CD14-positive monocyte (primary cell): ENCODE results near the gene IGLL1. TPM values are rescaled to one million over a fixed set of nuclear protein-coding genes. Genes with fewer than 3 reads are reported as not detected.
"Not testable (repeated sequence)": the region's sequence is repeated elsewhere in the genome, so short reads cannot be mapped to it uniquely, and the experiment has no call there.

Experiments used
- DNase-seq, 3 donors: peaks; one replicate each; pipeline ENCODE4 v3.0.0-alpha.2; 2011 to 2022
- H2AFZ ChIP-seq: 2 replicates; pipeline ENCODE4 v1.6.0; 2012; ENCODE audit warnings: mild to moderate bottlenecking, low read depth, low read length, inconsistent platforms; ENCODE audit not compliant: insufficient read depth, poor library complexity, severe bottlenecking
- H3K27ac ChIP-seq, 2 donors: 1 replicate in 1 of 2; 2 replicates in 1 of 2; pipeline ENCODE4 v1.5.1; 2012 to 2013; ENCODE audit warnings: low read length in 2 of 2, control low read depth in 1 of 2, inconsistent platforms in 1 of 2, low read depth in 1 of 2, mild to moderate bottlenecking in 1 of 2
- H3K27me3 ChIP-seq, 2 donors: one replicate each; pipeline versions ENCODE4 v1.6.0 to v1.6.1; 2011 to 2013; ENCODE audit warnings: low read length in 2 of 2; ENCODE audit not compliant: control insufficient read depth in 2 of 2, insufficient read depth in 2 of 2
- H3K36me3 ChIP-seq, 2 donors: replicated peaks in 1 of 2; 1 replicate in 1 of 2; 2 replicates in 1 of 2; pipeline versions ENCODE4 v1.5.1 to v1.6.1; 2012 to 2013; ENCODE audit warnings: low read length in 2 of 2, control low read depth in 1 of 2, inconsistent platforms in 1 of 2, mild to moderate bottlenecking in 1 of 2; ENCODE audit not compliant: insufficient read depth in 2 of 2, control insufficient read depth in 1 of 2
- H3K4me1 ChIP-seq, 2 donors: 1 replicate in 1 of 2; 2 replicates in 1 of 2; pipeline versions ENCODE4 v1.5.1 to v1.6.1; 2012 to 2013; ENCODE audit warnings: low read length in 2 of 2, control low read depth in 1 of 2, inconsistent platforms in 1 of 2, mild to moderate bottlenecking in 1 of 2, moderate library complexity in 1 of 2; ENCODE audit not compliant: insufficient read depth in 2 of 2, control insufficient read depth in 1 of 2
- H3K4me2 ChIP-seq: replicated peaks from 2 replicates; pipeline ENCODE3; 2012; ENCODE audit warnings: low read length, moderate library complexity, mild to moderate bottlenecking; ENCODE audit not compliant: poor library complexity, severe bottlenecking; ENCODE audit errors: extremely low read depth
- H3K4me3 ChIP-seq, 3 experiments: fragments of 200-600 bp in 1 of 3; sonication (generic) in 1 of 3; replicated peaks in 1 of 3; 1 replicate in 2 of 3; 2 replicates in 1 of 3; pipeline ENCODE4 v1.5.1; 2011 to 2013; ENCODE audit warnings: low read length in 3 of 3, mild to moderate bottlenecking in 3 of 3, control low read depth in 2 of 3, low read depth in 2 of 3, inconsistent platforms in 1 of 3, moderate library complexity in 1 of 3
- H3K79me2 ChIP-seq: 2 replicates; pipeline ENCODE4 v1.6.0; 2012; ENCODE audit warnings: mild to moderate bottlenecking, control low read depth, inconsistent platforms, low read length, moderate library complexity; ENCODE audit not compliant: insufficient read depth
- H3K9ac ChIP-seq: 2 replicates; pipeline ENCODE4 v1.6.0; 2017; ENCODE audit warnings: low read length, mild to moderate bottlenecking; ENCODE audit not compliant: insufficient read depth, poor library complexity, severe bottlenecking
- H3K9me3 ChIP-seq, 2 donors: replicated peaks in 1 of 2; 1 replicate in 1 of 2; 2 replicates in 1 of 2; pipeline versions ENCODE4 v1.5.1 to v1.6.1; 2012 to 2013; ENCODE audit warnings: low read length in 2 of 2, control low read depth in 1 of 2; ENCODE audit not compliant: control insufficient read depth in 1 of 2, insufficient read depth in 1 of 2
- H4K20me1 ChIP-seq: 2 replicates; pipeline ENCODE4 v1.6.0; 2012; ENCODE audit warnings: mild to moderate bottlenecking, low read length, control low read depth, moderate library complexity; ENCODE audit not compliant: insufficient read depth
- H3K27ac Mint-ChIP-seq, 7 donors: one replicate each; pipeline ENCODE4 v1.8.0; 2020; ENCODE audit warnings: mild to moderate bottlenecking in 7 of 7, mixed read lengths in 7 of 7, moderate library complexity in 6 of 7, inconsistent platforms in 2 of 7
- H3K27me3 Mint-ChIP-seq, 3 donors: one replicate each; pipeline ENCODE4 v1.8.0; 2021 to 2022; ENCODE audit warnings: low read depth in 3 of 3, mild to moderate bottlenecking in 3 of 3, mixed read lengths in 3 of 3, moderate library complexity in 3 of 3, inconsistent platforms in 1 of 3
- H3K36me3 Mint-ChIP-seq, 2 donors: one replicate each; pipeline ENCODE4 v1.8.0; 2020; ENCODE audit warnings: mixed read lengths in 2 of 2, inconsistent platforms in 1 of 2, mild to moderate bottlenecking in 1 of 2
- H3K4me1 Mint-ChIP-seq: one replicate; pipeline ENCODE4 v1.8.0; 2020; ENCODE audit warnings: mild to moderate bottlenecking, mixed read lengths
- H3K4me3 Mint-ChIP-seq, 2 donors: one replicate each; pipeline ENCODE4 v1.8.0; 2020; ENCODE audit warnings: mild to moderate bottlenecking in 2 of 2, mixed read lengths in 2 of 2, moderate library complexity in 1 of 2
- H3K9me3 Mint-ChIP-seq, 7 donors: one replicate each; pipeline ENCODE4 v1.8.0; 2020 to 2022; ENCODE audit warnings: mixed read lengths in 7 of 7, mild to moderate bottlenecking in 6 of 7, moderate library complexity in 6 of 7, inconsistent platforms in 2 of 7
- CTCF ChIP-seq: fragments of 200-600 bp; IDR thresholded peaks from one replicate; pipeline ENCODE4 v1.8.0; 2022; ENCODE audit warnings: antibody characterized with exemption, mild to moderate bottlenecking
- WGBS: methylation state at CpG from one replicate; pipeline ENCODE4 v1.1.5; 2013; ENCODE audit warnings: missing lambda C conversion rate; ENCODE audit not compliant: insufficient coverage; 5-methylcytosine and 5-hydroxymethylcytosine counted together
- intact Hi-C, 2 donors: fragments of 100-400 bp; cut with micrococcal nuclease; formaldehyde crosslinking; loops; one replicate each; pipeline versions ENCODE4 v1.15.0 to v1.15.1; 2023
- polyA plus RNA-seq, 3 donors: library from polyadenylated mRNA; depleted of rRNA in 1 of 3; unstranded in 2 of 3; stranded (reverse) in 1 of 3; fragments of 300-500 nt in 2 of 3; fragments of >200 nt in 1 of 3; fragmentation: Illumina TruSeq in 2 of 3; gene quantifications; 1 replicate in 2 of 3; 2 replicates in 1 of 3; pipeline ENCODE4 v1.2.3, GENCODE V29; 2012 to 2021

The IGLL1 gene
- polyA plus RNA-seq, 3 donors, result not detected

- WGBS, result 95% methylated on average over 8 of the region's 9 CpGs
- Mint-ChIP-seq H3K27ac (no peak overlapping the region), H3K4me3 (no peak overlapping the region), H3K27me3 (peaks cover 26 to 51% (median 29%) of the 10 kb centered on the region in 3 donors), H3K4me1 (peaks cover 6% of the 10 kb centered on the region), H3K9me3 (peaks cover 0 to 11% (median 2%) of the 10 kb centered on the region in 7 donors), H3K36me3 (peaks cover 0 to 2% of the 10 kb centered on the region in 2 donors)
- Histone ChIP-seq H4K20me1 (no peaks in the 10 kb centered on the region), H3K9me3 (no peaks in the 10 kb centered on the region), H3K9ac (no peak overlapping the region), H3K27me3 (peaks cover 12 to 29% of the 10 kb centered on the region in 2 donors), H3K27ac (no peak overlapping the region), H3K4me3 (no peak overlapping the region), H3K36me3 (no peaks in the 10 kb centered on the region), H3K4me2 (no peak overlapping the region), H2AFZ (no peak overlapping the region), H3K79me2 (no peaks in the 10 kb centered on the region), H3K4me1 (peaks cover 7 to 12% of the 10 kb centered on the region in 2 donors)
- TF ChIP-seq CTCF, result no peak
- intact Hi-C loops, result no loop called here
- DNase-seq, result no peak
Observed at GRCh38 chr22:23563111-23563510, 17.0 kb downstream of the IGLL1 start.

- no peaks in the 10 kb centered on the region for H3K79me2 ChIP-seq
- 100% methylated on average over 2 of the region's 4 CpGs for WGBS
Observed at GRCh38 chr22:23562186-23562585, 17.9 kb downstream of the IGLL1 start.

GRCh38 chr22:23561025-23561510 is 19.0 kb downstream of the IGLL1 start:
- peaks cover 14 to 30% (median 15%) of the 10 kb centered on the region in 3 donors for H3K27me3 Mint-ChIP-seq
- H3K9me3 Mint-ChIP-seq, H3K79me2 ChIP-seq, H3K9me3 ChIP-seq, H3K27ac ChIP-seq, H3K36me3 ChIP-seq, H3K27ac Mint-ChIP-seq, H3K4me1 Mint-ChIP-seq, H3K4me3 Mint-ChIP-seq, H3K4me2 ChIP-seq, H3K9ac ChIP-seq, H3K4me3 ChIP-seq, DNase-seq, H4K20me1 ChIP-seq, H3K4me1 ChIP-seq, H2AFZ ChIP-seq, intact Hi-C loops, H3K36me3 Mint-ChIP-seq: not testable (repeated sequence)
- H3K27me3 ChIP-seq, result peaks cover 7 to 12% of the 10 kb centered on the region in 2 donors
- no CpG with 5 or more reads among the region's 24 CpGs for WGBS

More at GRCh38 chr22:23562186-23562585, 17.9 kb downstream of the IGLL1 start:
- no peaks in the 10 kb centered on the region for H3K9me3 ChIP-seq
- peaks cover 22 to 41% (median 24%) of the 10 kb centered on the region in 3 donors for H3K27me3 Mint-ChIP-seq
- H3K27me3 ChIP-seq, result peaks cover 12 to 22% of the 10 kb centered on the region in 2 donors
- no peaks in the 10 kb centered on the region for H3K36me3 ChIP-seq
- DNase-seq, result no peak
- H3K4me1 ChIP-seq, result peaks cover 7 to 12% of the 10 kb centered on the region in 2 donors
- no peak overlapping the region for H3K4me3 ChIP-seq
- intact Hi-C loops, result no loop called here
- peaks cover 0 to 2% of the 10 kb centered on the region in 2 donors for H3K36me3 Mint-ChIP-seq
- H3K9ac ChIP-seq, result no peak overlapping the region
- H2AFZ ChIP-seq, result no peak overlapping the region
- H3K27ac Mint-ChIP-seq, result no peak overlapping the region
- peaks cover 0 to 8% (median 2%) of the 10 kb centered on the region in 7 donors for H3K9me3 Mint-ChIP-seq
- no peaks in the 10 kb centered on the region for H4K20me1 ChIP-seq
- no peak overlapping the region for H3K27ac ChIP-seq
- peaks cover 6% of the 10 kb centered on the region for H3K4me1 Mint-ChIP-seq
- no peak overlapping the region for H3K4me3 Mint-ChIP-seq
- no peak for TF ChIP-seq CTCF
- no peak overlapping the region for H3K4me2 ChIP-seq
